ENCODE measurements around the gene HDGFL3.

- TF ChIP-seq CTCF (IDR thresholded peaks at IDR 0.05; ENCODE audit: extremely low read depth in 1 of 2, insufficient read depth in 1 of 2, low read depth in 1 of 2, low read length in 2 of 2) = no peak
- TF ChIP-seq POLR2AphosphoS5 (IDR thresholded peaks at IDR 0.05; ENCODE audit: insufficient read depth, low read depth, low read length) = no peak
- TF ChIP-seq MYC (IDR thresholded peaks at IDR 0.05; ENCODE audit: low read depth, low read length) = no peak
- TF ChIP-seq POLR2A (IDR thresholded peaks at IDR 0.05; ENCODE audit: low read depth, low read length) = no peak
- no peak for TF ChIP-seq EZH2 (IDR thresholded peaks at IDR 0.05; ENCODE audit: borderline replicate concordance, low read depth, low read length, severe bottlenecking)
- no peak for TF ChIP-seq FOS (IDR thresholded peaks at IDR 0.05; ENCODE audit: borderline replicate concordance, insufficient read depth, low read length)
- TF ChIP-seq, protein P1, sequence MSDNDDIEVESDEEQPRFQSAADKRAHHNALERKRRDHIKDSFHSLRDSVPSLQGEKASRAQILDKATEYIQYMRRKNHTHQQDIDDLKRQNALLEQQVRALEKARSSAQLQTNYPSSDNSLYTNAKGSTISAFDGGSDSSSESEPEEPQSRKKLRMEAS (IDR thresholded peaks at IDR 0.05; ENCODE audit: insufficient read depth, insufficient read length) = no peak
Measured at GRCh38 chr15:83158393-83158792, 49.2 kb downstream of the HDGFL3 start.

Measured in endothelial cell of umbilical vein (primary cell).